ENCODE results near the gene DDIT4L. TPM values are rescaled to one million over a fixed set of nuclear protein-coding genes. Genes with fewer than 3 reads are reported as not detected.

The DDIT4L gene, protein sequence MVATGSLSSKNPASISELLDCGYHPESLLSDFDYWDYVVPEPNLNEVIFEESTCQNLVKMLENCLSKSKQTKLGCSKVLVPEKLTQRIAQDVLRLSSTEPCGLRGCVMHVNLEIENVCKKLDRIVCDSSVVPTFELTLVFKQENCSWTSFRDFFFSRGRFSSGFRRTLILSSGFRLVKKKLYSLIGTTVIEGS
- total RNA-seq = not detected in 2 replicates

DNA sequence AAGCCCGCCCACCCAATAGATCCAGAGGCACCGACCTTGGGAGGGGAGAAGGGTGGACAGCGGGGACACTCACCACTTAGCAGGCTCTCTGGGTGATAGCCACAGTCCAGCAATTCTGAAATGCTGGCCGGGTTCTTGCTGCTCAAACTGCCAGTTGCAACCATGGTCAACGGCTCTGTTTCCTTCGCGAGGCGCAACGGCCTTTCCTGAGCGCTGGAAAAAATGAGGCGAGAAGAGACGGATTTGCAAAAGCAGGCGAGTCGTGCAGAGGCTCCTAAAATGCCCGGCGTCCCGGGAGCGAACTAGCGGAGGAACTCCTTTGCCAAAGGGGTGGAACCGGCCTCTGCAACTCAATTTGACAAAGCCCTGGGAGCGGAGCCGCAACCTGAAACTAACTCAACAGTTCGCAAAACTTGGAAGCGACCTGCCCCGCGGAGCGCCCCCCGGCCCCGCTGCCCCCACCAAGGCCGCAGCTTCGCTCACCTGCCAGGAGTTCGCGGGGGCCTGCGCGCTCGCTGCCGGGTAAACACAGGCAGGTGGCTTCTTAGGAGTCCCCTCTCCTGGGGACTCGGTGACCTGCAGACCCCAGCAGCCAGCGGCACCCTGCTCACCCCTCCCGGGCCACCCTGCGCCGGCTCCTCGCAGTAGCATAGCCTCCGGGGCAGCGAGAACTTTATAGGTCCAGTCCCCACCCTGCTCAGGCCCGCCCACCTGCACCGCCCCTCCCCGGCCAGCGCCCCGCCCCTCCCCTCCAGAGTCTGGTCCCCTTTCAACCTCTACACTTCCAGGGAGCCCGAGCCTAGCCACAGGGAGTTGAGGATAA lies at the start of gene DDIT4L:
DDIT4L (minus strand) TSS at position 649 of the 823 bp plus-strand sequence; CDS start at position 164, 485 bp downstream.
- TF ChIP-seq, protein P1, sequence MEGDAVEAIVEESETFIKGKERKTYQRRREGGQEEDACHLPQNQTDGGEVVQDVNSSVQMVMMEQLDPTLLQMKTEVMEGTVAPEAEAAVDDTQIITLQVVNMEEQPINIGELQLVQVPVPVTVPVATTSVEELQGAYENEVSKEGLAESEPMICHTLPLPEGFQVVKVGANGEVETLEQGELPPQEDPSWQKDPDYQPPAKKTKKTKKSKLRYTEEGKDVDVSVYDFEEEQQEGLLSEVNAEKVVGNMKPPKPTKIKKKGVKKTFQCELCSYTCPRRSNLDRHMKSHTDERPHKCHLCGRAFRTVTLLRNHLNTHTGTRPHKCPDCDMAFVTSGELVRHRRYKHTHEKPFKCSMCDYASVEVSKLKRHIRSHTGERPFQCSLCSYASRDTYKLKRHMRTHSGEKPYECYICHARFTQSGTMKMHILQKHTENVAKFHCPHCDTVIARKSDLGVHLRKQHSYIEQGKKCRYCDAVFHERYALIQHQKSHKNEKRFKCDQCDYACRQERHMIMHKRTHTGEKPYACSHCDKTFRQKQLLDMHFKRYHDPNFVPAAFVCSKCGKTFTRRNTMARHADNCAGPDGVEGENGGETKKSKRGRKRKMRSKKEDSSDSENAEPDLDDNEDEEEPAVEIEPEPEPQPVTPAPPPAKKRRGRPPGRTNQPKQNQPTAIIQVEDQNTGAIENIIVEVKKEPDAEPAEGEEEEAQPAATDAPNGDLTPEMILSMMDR (IDR thresholded peaks at IDR 0.05) = no peak
- no peak within 1 kb of the TSS for H3K27ac Mint-ChIP-seq
- peak within 1 kb of the TSS; percentile 82 for H3K4me3 Mint-ChIP-seq
- no peaks in the 10 kb centered on the region for H3K9me3 Mint-ChIP-seq
- ATAC-seq (ENCODE audit: low read depth) (peak; percentile 77), DNase-seq (no peak)
- H3K36me3 Mint-ChIP-seq (ENCODE audit: low read depth) = no peaks in the 10 kb centered on the region
- H3K27me3 Mint-ChIP-seq = peaks cover 28% of the 10 kb centered on the region
- CTCF ChIA-PET = no interaction called here
- intact Hi-C loops (cut with micrococcal nuclease) = loop anchor here (1.0 kb wide), 1 partner anchor 94 kb away; no protein-coding TSS in a partner anchor
- POLR2A ChIA-PET = no interaction called here
- peaks cover 15% of the 10 kb centered on the region for H3K4me1 Mint-ChIP-seq

DNA sequence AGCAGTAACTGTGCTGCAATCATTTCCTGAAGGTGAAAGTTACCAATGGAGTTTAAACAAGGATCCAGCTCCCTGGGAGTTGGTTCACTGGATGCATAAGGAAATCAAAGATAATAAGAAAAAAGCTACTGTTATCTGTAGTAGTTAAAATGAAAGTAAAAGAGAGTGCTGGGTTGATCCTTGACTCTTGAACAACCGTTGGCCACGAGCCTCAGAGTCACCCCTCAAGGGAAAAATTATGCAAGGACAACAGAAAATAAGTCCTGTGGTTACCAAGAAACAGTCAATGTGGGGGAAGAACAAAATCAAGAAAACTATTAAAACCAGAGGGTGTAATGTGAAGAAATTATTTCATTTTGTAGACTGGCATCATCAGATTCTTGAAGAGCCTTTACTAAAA lies 49.7 kb upstream of the DDIT4L start:
- Mint-ChIP-seq H3K9me3 (no peaks in the 10 kb centered on the region), H3K36me3 (ENCODE audit: low read depth) (no peaks in the 10 kb centered on the region), H3K4me3 (no peak overlapping the region), H3K27me3 (no peaks in the 10 kb centered on the region), H3K4me1 (no peaks in the 10 kb centered on the region), H3K27ac (no peak overlapping the region)
- TF ChIP-seq, protein P1 (IDR thresholded peaks at IDR 0.05) = no peak
- ChIA-PET POLR2A (no interaction called here), CTCF (no interaction called here)
- DNase-seq (no peak), ATAC-seq (ENCODE audit: low read depth) (no peak)
- intact Hi-C loops (cut with micrococcal nuclease) = no loop called here

DNA sequence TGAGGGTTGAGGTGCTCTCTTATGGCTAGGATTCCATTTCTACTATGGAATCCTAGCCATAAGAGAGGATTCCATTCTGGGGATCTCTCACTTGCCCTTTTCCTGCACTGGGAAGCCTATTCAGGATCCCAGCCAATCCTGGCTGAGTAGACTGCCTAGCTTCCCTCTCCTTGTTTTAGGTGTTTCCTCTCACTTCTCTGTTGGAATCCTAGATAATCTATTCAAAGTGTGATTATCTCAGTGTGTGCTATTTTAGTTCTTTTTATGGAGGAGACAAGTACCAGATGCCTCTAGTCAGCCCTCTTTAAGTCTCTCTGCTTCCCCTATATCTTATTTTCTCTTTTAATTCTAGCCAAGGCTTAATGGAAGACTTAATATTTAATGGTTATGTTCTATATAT lies 34.5 kb upstream of the DDIT4L start:
- H3K4me3 Mint-ChIP-seq = no peak overlapping the region
- H3K27me3 Mint-ChIP-seq = peaks cover 3% of the 10 kb centered on the region
- no peaks in the 10 kb centered on the region for H3K4me1 Mint-ChIP-seq
- TF ChIP-seq, protein P1 (IDR thresholded peaks at IDR 0.05) = no peak
- no peak for ATAC-seq (ENCODE audit: low read depth)
- no peaks in the 10 kb centered on the region for H3K36me3 Mint-ChIP-seq (ENCODE audit: low read depth)
- ChIA-PET CTCF (no interaction called here), POLR2A (no interaction called here)
- no peak for DNase-seq
- intact Hi-C loops (cut with micrococcal nuclease) = no loop called here
- H3K27ac Mint-ChIP-seq = no peak overlapping the region
- peaks cover 18% of the 10 kb centered on the region for H3K9me3 Mint-ChIP-seq

DNA sequence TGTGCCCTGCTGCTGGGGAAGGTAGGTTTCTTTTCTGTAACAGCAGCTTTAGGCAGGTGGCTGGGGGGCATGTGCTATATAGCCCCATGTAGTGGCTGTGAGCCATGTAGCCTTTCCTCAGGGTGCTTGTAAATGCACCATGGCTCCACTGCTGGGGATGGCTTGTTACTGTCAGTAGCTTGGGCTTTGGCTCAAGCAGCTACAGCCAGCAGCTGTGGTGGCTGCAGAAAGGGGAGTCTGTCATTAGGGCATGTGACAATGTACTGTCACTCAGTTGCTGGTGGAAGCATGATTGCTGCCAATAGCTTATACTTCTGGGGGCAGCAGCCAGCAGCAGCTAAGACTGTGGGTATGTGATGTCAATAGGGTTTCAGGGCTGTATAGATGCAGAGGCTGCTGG lies 33.9 kb upstream of the DDIT4L start:
- Mint-ChIP-seq H3K4me1 (no peaks in the 10 kb centered on the region), H3K27me3 (peaks cover 5% of the 10 kb centered on the region), H3K4me3 (no peak overlapping the region), H3K27ac (no peak overlapping the region), H3K36me3 (ENCODE audit: low read depth) (no peaks in the 10 kb centered on the region), H3K9me3 (peaks cover 13% of the 10 kb centered on the region)
- ATAC-seq (ENCODE audit: low read depth) (no peak), DNase-seq (no peak)
- CTCF ChIA-PET = no interaction called here
- intact Hi-C loops (cut with micrococcal nuclease) = no loop called here
- POLR2A ChIA-PET = interaction anchor here (0.6 kb wide), 1 partner anchor 373 kb away, joined by 4 read pairs; no protein-coding TSS in a partner anchor
- TF ChIP-seq, protein P1 (IDR thresholded peaks at IDR 0.05) = no peak

DNA sequence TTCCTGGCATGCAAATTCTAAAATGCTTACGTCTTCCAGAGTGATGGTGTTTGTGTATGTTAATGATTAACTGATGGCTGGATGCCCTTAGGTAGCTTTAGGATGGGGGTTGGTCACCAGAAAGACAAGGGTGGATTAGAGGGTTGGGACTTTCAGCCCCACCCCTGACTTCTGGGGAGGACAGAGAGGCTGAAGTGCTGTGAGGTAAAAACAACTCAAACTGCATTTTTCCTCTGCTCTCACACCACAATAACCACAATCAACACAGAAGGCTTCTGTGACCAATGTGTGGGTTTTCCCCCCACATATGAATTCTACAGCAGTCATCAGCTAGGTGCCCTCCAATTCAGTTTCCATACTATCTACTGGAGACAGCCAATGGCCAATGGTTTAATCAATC lies 18.7 kb upstream of the DDIT4L start:
- Mint-ChIP-seq H3K36me3 (ENCODE audit: low read depth) (no peaks in the 10 kb centered on the region), H3K27me3 (peaks cover 8% of the 10 kb centered on the region), H3K4me3 (no peak overlapping the region), H3K4me1 (peaks cover 4% of the 10 kb centered on the region), H3K27ac (no peak overlapping the region), H3K9me3 (no peaks in the 10 kb centered on the region)
- ChIA-PET POLR2A (no interaction called here), CTCF (no interaction called here)
- ATAC-seq (ENCODE audit: low read depth) (no peak), DNase-seq (no peak)
- intact Hi-C loops (cut with micrococcal nuclease) = no loop called here
- TF ChIP-seq, protein P1 (IDR thresholded peaks at IDR 0.05) = no peak

All from activated B cell treated with CpG ODN at 0.5 μM for 24 hours (primary cell).